Measurements from ENCODE around the gene MDN1. TPM values are rescaled to one million over a fixed set of nuclear protein-coding genes. Genes with fewer than 3 reads are reported as not detected.

MDN1 gene
- total and polyA plus RNA-seq, 8 donors = 5.5 to 69.2 (median 17.7) TPM

GRCh38 chr6:89660981-89661380, 158.6 kb downstream of the MDN1 start:
- Histone ChIP-seq H3K27ac (no peak overlapping the region), H3K36me3 (peaks cover 52 to 99% (median 97%) of the 10 kb centered on the region in 4 donors), H3K4me3 (no peak overlapping the region), H3K4me1 (no peaks in the 10 kb centered on the region), H3K9me3 (no peaks in the 10 kb centered on the region), H3K27me3 (no peaks in the 10 kb centered on the region)
- TF ChIP-seq EP300 (IDR thresholded peaks at IDR 0.05) (no peak), POLR2AphosphoS5 (IDR thresholded peaks at IDR 0.05) (no peak), POLR2A (IDR thresholded peaks at IDR 0.05) (no peak), CTCF (IDR thresholded peaks at IDR 0.05) (no peak)
- WGBS, 5 donors = 89 to 96% (median 93%) methylated on average over 4 of the region's 4 CpGs
- intact Hi-C loops (cut with DNase I; ENCODE audit: low total_unique reads) = no loop called here
- DNase-seq = no peak

GRCh38 chr6:89657445-89658158, 162.0 kb downstream of the MDN1 start:
- no peak overlapping the region for H3K4me3 ChIP-seq
- no peak overlapping the region for H3K27ac ChIP-seq
- H3K36me3 ChIP-seq = peaks cover 55 to 99% (median 98%) of the 10 kb centered on the region in 4 donors
- WGBS, 5 donors = 83 to 88% (median 85%) methylated on average over 13 of the region's 13 CpGs
- no peak for TF ChIP-seq CTCF (IDR thresholded peaks at IDR 0.05)
- TF ChIP-seq POLR2AphosphoS5 (IDR thresholded peaks at IDR 0.05) = no peak
- no peak for TF ChIP-seq EP300 (IDR thresholded peaks at IDR 0.05)
- TF ChIP-seq POLR2A (IDR thresholded peaks at IDR 0.05) = no peak
- no peak for DNase-seq
- no peaks in the 10 kb centered on the region for H3K9me3 ChIP-seq
- intact Hi-C loops (cut with DNase I; ENCODE audit: low total_unique reads) = no loop called here
- no peaks in the 10 kb centered on the region for H3K27me3 ChIP-seq
- no peaks in the 10 kb centered on the region for H3K4me1 ChIP-seq

GRCh38 chr6:89655122-89655521, 164.5 kb downstream of the MDN1 start:
- H3K36me3 ChIP-seq = peaks cover 56 to 99% (median 97%) of the 10 kb centered on the region in 4 donors
- intact Hi-C loops (cut with DNase I; ENCODE audit: low total_unique reads) = no loop called here
- no peaks in the 10 kb centered on the region for H3K27me3 ChIP-seq
- TF ChIP-seq POLR2AphosphoS5 (IDR thresholded peaks at IDR 0.05) (no peak), CTCF (IDR thresholded peaks at IDR 0.05) (no peak), POLR2A (IDR thresholded peaks at IDR 0.05) (no peak), EP300 (IDR thresholded peaks at IDR 0.05) (no peak)
- WGBS, 5 donors = 88 to 100% (median 97%) methylated on average over 2 of the region's 2 CpGs
- DNase-seq = no peak
- no peaks in the 10 kb centered on the region for H3K9me3 ChIP-seq
- H3K4me1 ChIP-seq = no peaks in the 10 kb centered on the region
- H3K27ac ChIP-seq = no peak overlapping the region
- no peak overlapping the region for H3K4me3 ChIP-seq

- Histone ChIP-seq H3K36me3 (peaks cover 39 to 99% (median 98%) of the 10 kb centered on the region in 4 donors), H3K27ac (no peak overlapping the region), H3K9me3 (no peaks in the 10 kb centered on the region), H3K27me3 (no peaks in the 10 kb centered on the region), H3K4me3 (no peak overlapping the region), H3K4me1 (no peaks in the 10 kb centered on the region)
- no peak for TF ChIP-seq EP300 (IDR thresholded peaks at IDR 0.05)
- no peak for TF ChIP-seq CTCF (IDR thresholded peaks at IDR 0.05)
- TF ChIP-seq POLR2AphosphoS5 (IDR thresholded peaks at IDR 0.05) = no peak
- intact Hi-C loops (cut with DNase I; ENCODE audit: low total_unique reads) = no loop called here
- WGBS, 5 donors = 90 to 97% (median 93%) methylated on average over 8 of the region's 8 CpGs
- no peak for DNase-seq
These were observed 169.0 kb downstream of the MDN1 start for GRCh38 chr6:89650579-89650978.

Measured in stomach (tissue), 9 donors.